Measurements from ENCODE around the gene LVRN.

DNA sequence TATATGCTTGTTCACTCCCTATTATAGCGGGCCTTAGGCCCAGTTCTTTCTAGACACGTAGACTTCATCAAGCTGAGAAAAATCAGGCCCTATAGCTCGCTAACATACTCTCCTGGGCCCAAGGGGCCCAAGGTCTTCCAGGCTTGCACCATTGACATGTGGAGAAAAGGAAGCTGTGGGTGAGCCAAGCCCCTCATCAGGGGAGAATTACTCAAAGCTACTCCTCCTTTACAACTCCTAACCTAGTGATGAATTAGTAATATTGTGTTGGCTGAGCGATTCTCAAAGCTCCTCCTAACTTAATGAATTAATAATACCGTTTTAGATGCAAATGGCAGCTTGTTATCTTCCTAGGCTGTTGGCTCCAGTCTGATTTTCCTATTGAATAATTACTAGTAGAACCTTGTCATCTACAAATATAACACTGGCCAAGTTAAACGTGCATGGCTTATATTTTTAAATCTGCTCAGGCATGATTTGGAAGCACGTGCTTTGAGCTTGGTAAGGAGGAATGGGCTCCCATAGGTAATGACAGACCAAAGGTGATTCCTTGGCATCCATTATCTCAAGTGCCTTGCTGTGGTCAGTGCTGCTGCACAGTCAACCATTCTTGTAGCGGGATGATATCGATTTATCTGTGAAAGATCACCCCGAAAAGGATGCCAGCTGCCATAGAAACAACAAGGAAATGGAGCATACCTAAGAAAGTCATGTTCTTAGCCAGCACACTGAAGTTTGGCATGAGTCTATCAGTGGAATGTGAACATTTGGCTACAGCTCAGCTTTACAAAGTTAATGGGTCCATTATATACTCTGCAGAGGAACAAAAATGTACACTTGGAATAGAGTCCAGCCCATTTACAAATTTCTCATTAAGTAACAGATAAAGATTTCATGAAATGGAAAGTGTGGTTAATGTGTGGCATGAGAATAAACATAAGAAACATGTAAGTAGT lies 23.8 kb downstream of the LVRN start:
- no peak for TF ChIP-seq POLR2A (IDR thresholded peaks at IDR 0.05)
- TF ChIP-seq, protein P1, sequence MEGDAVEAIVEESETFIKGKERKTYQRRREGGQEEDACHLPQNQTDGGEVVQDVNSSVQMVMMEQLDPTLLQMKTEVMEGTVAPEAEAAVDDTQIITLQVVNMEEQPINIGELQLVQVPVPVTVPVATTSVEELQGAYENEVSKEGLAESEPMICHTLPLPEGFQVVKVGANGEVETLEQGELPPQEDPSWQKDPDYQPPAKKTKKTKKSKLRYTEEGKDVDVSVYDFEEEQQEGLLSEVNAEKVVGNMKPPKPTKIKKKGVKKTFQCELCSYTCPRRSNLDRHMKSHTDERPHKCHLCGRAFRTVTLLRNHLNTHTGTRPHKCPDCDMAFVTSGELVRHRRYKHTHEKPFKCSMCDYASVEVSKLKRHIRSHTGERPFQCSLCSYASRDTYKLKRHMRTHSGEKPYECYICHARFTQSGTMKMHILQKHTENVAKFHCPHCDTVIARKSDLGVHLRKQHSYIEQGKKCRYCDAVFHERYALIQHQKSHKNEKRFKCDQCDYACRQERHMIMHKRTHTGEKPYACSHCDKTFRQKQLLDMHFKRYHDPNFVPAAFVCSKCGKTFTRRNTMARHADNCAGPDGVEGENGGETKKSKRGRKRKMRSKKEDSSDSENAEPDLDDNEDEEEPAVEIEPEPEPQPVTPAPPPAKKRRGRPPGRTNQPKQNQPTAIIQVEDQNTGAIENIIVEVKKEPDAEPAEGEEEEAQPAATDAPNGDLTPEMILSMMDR (IDR thresholded peaks at IDR 0.05), result no peak
